Stomach (tissue), 4 donors: ENCODE results near the gene GRM4.

Source experiments
- EP300 ChIP-seq: sonication (generic); formaldehyde crosslinking; IDR thresholded peaks from one replicate; pipeline ENCODE4 v1.6.1; 2017; ENCODE audit warnings: antibody characterized with exemption
- POLR2A ChIP-seq, 4 donors: fragments of 450-650 bp; IDR thresholded peaks; one replicate each; pipeline ENCODE4 v1.6.1; 2016; ENCODE audit warnings: antibody characterized with exemption in 4 of 4, control low read depth in 2 of 4, mild to moderate bottlenecking in 1 of 4, moderate library complexity in 1 of 4
- POLR2AphosphoS5 ChIP-seq, 3 donors: sonication (generic); formaldehyde crosslinking; IDR thresholded peaks; one replicate each; pipeline ENCODE4 v1.6.1; 2016; ENCODE audit warnings: antibody characterized with exemption in 3 of 3
- TF ChIP-seq, protein P1 (sequence below), 7 experiments: fragments of 450-650 bp in 4 of 7; fragments of 200-600 bp in 3 of 7; sonication (generic) in 3 of 7; IDR thresholded peaks; one replicate each; pipeline ENCODE4 v1.5.1; 2016 to 2019; ENCODE audit warnings: antibody characterized with exemption in 7 of 7, control low read depth in 2 of 7, mild to moderate bottlenecking in 1 of 7

DNA sequence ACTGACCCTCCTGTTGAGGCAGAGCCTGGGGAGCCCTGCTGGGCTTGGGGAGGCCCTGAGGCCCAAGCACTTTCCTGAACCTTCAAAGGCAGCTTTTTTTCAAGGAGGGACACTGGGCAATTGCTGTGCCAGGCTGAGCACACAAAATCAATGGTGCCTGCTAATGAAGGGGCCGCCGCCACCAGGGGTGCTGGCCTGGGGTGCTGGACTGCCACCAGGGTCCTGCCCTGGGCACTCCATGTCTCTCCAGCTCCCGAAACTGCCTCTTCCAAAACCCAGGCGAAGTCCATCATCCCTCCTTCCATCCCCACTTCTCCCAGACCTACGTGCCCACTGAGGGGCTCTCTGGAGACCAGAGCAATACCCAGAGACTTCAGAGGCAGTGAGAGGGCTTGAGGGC is 145.6 kb downstream of the GRM4 start:
- TF ChIP-seq, protein P1, sequence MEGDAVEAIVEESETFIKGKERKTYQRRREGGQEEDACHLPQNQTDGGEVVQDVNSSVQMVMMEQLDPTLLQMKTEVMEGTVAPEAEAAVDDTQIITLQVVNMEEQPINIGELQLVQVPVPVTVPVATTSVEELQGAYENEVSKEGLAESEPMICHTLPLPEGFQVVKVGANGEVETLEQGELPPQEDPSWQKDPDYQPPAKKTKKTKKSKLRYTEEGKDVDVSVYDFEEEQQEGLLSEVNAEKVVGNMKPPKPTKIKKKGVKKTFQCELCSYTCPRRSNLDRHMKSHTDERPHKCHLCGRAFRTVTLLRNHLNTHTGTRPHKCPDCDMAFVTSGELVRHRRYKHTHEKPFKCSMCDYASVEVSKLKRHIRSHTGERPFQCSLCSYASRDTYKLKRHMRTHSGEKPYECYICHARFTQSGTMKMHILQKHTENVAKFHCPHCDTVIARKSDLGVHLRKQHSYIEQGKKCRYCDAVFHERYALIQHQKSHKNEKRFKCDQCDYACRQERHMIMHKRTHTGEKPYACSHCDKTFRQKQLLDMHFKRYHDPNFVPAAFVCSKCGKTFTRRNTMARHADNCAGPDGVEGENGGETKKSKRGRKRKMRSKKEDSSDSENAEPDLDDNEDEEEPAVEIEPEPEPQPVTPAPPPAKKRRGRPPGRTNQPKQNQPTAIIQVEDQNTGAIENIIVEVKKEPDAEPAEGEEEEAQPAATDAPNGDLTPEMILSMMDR (IDR thresholded peaks at IDR 0.05): no peak
- TF ChIP-seq POLR2A (IDR thresholded peaks at IDR 0.05) (no peak), POLR2AphosphoS5 (IDR thresholded peaks at IDR 0.05) (no peak), EP300 (no peak)
